HUES64 (cell line): Measurements from ENCODE around the gene OR2L5.

Source experiments
- H3K27ac ChIP-seq: 2 replicates; pipeline ENCODE4 v1.7.0; 2013; ENCODE audit warnings: low read depth, low read length, inconsistent platforms
- H3K27me3 ChIP-seq: 2 replicates; pipeline ENCODE4 v1.6.1; 2013; ENCODE audit warnings: mild to moderate bottlenecking, low read length; ENCODE audit not compliant: insufficient read depth
- H3K36me3 ChIP-seq: 2 replicates; pipeline ENCODE4 v1.6.1; 2013; ENCODE audit warnings: mild to moderate bottlenecking, low read length; ENCODE audit not compliant: insufficient read depth
- H3K4me1 ChIP-seq: 2 replicates; pipeline ENCODE4 v1.6.1; 2013; ENCODE audit warnings: mild to moderate bottlenecking, low read length, moderate library complexity; ENCODE audit not compliant: insufficient read depth
- H3K4me3 ChIP-seq: 2 replicates; pipeline ENCODE4 v1.5.1; 2013; ENCODE audit warnings: mild to moderate bottlenecking, low read length, moderate library complexity
- H3K9ac ChIP-seq: 2 replicates; pipeline ENCODE4 v1.6.1; 2013; ENCODE audit warnings: mild to moderate bottlenecking, low read depth, low read length
- H3K9me3 ChIP-seq: 2 replicates; pipeline ENCODE4 v1.6.1; 2013; ENCODE audit warnings: low read depth, low read length; ENCODE audit not compliant: insufficient read depth
- WGBS: fragments of 150-250, 120-280 bp; methylation state at CpG from one replicate; pipeline ENCODE4 v1.1.7; 2013; ENCODE audit warnings: missing lambda C conversion rate; 5-methylcytosine and 5-hydroxymethylcytosine counted together

The OR2L5 gene

GRCh38 chr1:248046536-248046935, 33.1 kb downstream of the OR2L5 start, which contains the start of gene OR2L3:
Gene OR2L3, plus strand, starts transcription at chr1:248046836. Its CDS starts 13,846 bp downstream, at chr1:248060682.
- Histone ChIP-seq H3K9me3 (peaks cover 87% of the 10 kb centered on the region), H3K9ac (no peak within 1 kb of the TSS), H3K27me3 (no peaks in the 10 kb centered on the region), H3K27ac (no peak within 1 kb of the TSS), H3K36me3 (no peaks in the 10 kb centered on the region), H3K4me3 (no peak within 1 kb of the TSS), H3K4me1 (no peaks in the 10 kb centered on the region)
- 55% methylated on average over 1 of the region's 2 CpGs for WGBS

- Histone ChIP-seq H3K4me3 (no peak overlapping the region), H3K27ac (no peak overlapping the region), H3K9me3 (peaks cover 91% of the 10 kb centered on the region), H3K36me3 (no peaks in the 10 kb centered on the region), H3K9ac (no peak overlapping the region), H3K4me1 (no peaks in the 10 kb centered on the region), H3K27me3 (no peaks in the 10 kb centered on the region)
- no CpG with 5 or more reads among the region's 1 CpG for WGBS
Measured at GRCh38 chr1:248047008-248047407, 33.5 kb downstream of the OR2L5 start.

GRCh38 chr1:248054671-248055070, 41.2 kb downstream of the OR2L5 start:
- Histone ChIP-seq H3K27ac (no peak overlapping the region), H3K36me3 (no peaks in the 10 kb centered on the region), H3K27me3 (no peaks in the 10 kb centered on the region), H3K4me1 (no peaks in the 10 kb centered on the region), H3K9me3 (peaks cover 92% of the 10 kb centered on the region), H3K4me3 (no peak overlapping the region), H3K9ac (no peak overlapping the region)

- no peak overlapping the region for H3K27ac ChIP-seq
- peaks cover 92% of the 10 kb centered on the region for H3K9me3 ChIP-seq
- no peaks in the 10 kb centered on the region for H3K27me3 ChIP-seq
- 52% methylated on average over 2 of the region's 2 CpGs for WGBS
- H3K9ac ChIP-seq = no peak overlapping the region
- no peak overlapping the region for H3K4me3 ChIP-seq
- H3K36me3 ChIP-seq = no peaks in the 10 kb centered on the region
- H3K4me1 ChIP-seq = no peaks in the 10 kb centered on the region
Measured at GRCh38 chr1:248055261-248055660, 41.8 kb downstream of the OR2L5 start.

- Histone ChIP-seq H3K36me3 (no peaks in the 10 kb centered on the region), H3K4me3 (no peak overlapping the region), H3K9me3 (peaks cover 61% of the 10 kb centered on the region), H3K4me1 (no peaks in the 10 kb centered on the region), H3K27me3 (no peaks in the 10 kb centered on the region), H3K9ac (no peak overlapping the region), H3K27ac (no peak overlapping the region)
- WGBS = 86% methylated on average over 2 of the region's 2 CpGs
Measured at GRCh38 chr1:248065071-248065470, 51.6 kb downstream of the OR2L5 start.

- H3K9ac ChIP-seq = no peak overlapping the region
- WGBS = 100% methylated on average over 2 of the region's 3 CpGs
- H3K9me3 ChIP-seq = peaks cover 56% of the 10 kb centered on the region
- no peaks in the 10 kb centered on the region for H3K36me3 ChIP-seq
- H3K27ac ChIP-seq = no peak overlapping the region
- H3K4me1 ChIP-seq = no peaks in the 10 kb centered on the region
- H3K4me3 ChIP-seq = no peak overlapping the region
- H3K27me3 ChIP-seq = no peaks in the 10 kb centered on the region
Measured at GRCh38 chr1:248065604-248066003, 52.1 kb downstream of the OR2L5 start.
